22Rv1 (cell line): ENCODE results near the gene ATG4B.

Experiments used
- CTCF ChIP-seq: fragments of 450-650 bp; IDR thresholded peaks from 2 replicates; pipeline ENCODE4 v1.5.1; 2017; ENCODE audit warnings: mild to moderate bottlenecking
- ZFX ChIP-seq: fragments of 450-650 bp; IDR thresholded peaks from 2 replicates; pipeline ENCODE4 v1.6.1; 2017; ENCODE audit warnings: antibody characterized with exemption, borderline replicate concordance

GRCh38 chr2:241708879-241709278, 71.4 kb downstream of the ATG4B start:
- TF ChIP-seq CTCF (no peak), ZFX (no peak)
